ENCODE data around the gene TMEM53.
A peak's percentile ranks its signal among the peaks of the same experiment; 100 is the strongest.

TMEM53 gene

DNA sequence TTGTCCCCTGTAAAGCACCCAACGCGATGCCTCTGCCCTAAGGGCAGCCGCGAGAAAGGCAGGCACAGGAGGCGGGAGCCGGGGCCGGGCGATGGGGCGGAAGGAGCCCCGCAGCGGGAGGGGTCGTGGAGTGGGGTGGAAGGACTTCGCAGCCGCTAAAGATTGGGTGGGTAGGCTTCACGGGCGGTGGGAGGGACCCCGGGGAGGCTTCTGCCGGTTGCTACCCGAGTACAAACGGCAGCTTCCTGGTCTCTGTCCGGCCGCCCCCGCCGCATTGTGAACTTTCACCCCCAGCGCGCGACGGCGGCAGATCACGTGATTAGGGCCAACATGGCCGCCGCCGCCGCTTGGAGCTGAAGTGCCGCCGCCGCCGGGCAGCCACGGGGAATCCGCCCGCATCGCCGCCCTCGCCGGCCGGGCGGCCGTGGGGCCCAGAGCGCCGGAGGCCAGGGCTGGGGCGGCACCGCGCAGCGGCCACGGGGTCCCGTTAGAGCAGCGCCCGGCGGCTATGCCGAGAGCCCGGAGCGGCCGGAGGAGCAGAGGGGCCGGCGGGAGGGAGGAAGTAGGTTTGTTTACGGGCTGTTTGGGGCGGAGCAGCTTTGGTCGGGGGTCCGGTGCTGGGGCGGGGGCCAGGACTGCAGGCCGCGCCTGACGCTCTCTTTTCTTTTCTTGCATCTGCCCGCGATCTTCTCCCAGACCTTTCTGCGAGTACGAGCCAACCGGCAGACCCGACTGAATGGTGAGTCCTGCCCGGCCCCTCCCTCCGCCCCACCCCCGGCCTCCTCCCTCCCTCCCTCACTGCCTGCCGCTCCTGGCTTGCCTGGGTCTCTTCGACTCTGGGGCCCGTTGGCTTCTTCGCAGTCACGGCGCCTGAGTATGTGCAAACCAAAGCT lies 42.4 kb downstream of the TMEM53 start:
- peak overlapping the region; percentile 90 for H3K27ac ChIP-seq
- TF ChIP-seq ZFX (IDR thresholded peaks at IDR 0.05), result peak; percentile 38; the same call in 1 of the 2 replicates
- no peak for TF ChIP-seq CTCF (conservative IDR thresholded peaks at IDR 0.05)

DNA sequence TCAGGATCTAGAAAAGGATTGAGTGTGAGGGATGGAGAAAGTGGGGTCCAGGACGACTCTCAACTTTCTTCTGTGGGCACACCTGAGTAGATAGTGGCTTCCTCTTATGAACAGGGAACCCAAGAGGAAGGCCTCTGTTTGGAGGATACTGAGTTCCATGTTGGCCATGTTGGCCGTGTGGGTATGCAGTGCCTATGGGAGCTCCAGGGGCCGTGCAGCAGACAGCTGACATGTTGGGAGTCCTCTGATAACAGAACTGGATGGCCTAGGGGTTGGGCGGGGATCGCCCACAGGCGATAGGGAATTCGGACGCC lies 43.0 kb downstream of the TMEM53 start:
- TF ChIP-seq ZFX (IDR thresholded peaks at IDR 0.05) (no peak), CTCF (conservative IDR thresholded peaks at IDR 0.05) (no peak)
- peak overlapping the region; percentile 90 for H3K27ac ChIP-seq

- no peak overlapping the region for H3K27ac ChIP-seq
- no peak for TF ChIP-seq CTCF (conservative IDR thresholded peaks at IDR 0.05)
- TF ChIP-seq ZFX (IDR thresholded peaks at IDR 0.05), result no peak
Measured at GRCh38 chr1:44630116-44630515, 44.2 kb downstream of the TMEM53 start.

DNA sequence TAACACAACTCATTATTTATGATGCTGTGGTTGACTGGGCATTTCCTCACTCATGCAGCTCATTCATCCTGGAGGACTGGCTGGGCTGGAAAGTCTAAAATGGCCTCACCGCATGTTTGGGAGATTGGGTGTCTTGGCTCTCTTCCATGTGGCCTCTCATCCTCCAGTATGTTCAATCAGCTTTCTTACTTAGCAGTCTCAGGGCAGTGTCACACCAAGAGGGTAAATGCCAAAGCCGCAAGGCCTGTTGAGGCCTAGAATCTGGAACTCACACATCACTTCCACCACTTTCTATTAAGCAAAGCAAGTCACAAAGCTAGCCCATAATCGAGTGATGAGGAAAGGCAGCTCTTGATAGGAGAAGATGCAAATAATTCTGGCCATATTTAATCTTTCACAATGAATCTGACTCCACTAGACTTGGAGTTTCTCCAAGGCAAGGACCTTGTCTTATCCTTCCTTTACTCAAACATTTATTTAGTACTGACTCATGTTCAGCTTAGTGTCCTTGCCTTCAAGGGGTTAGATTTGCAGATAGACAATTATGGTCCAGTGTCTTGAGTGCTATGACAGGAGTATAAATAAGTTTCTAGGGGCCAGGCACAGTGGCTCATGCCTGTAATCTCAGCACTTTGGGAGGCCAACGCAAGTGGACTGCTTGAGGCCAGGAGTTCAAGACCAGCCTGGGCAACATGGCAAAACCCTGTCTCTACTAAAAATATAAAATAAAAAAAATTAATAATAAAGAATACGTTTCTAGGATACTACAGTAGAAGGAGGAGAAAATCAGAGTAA lies 45.1 kb downstream of the TMEM53 start:
- TF ChIP-seq CTCF (conservative IDR thresholded peaks at IDR 0.05) (no peak), ZFX (IDR thresholded peaks at IDR 0.05) (no peak)
- H3K27ac ChIP-seq, result no peak overlapping the region

DNA sequence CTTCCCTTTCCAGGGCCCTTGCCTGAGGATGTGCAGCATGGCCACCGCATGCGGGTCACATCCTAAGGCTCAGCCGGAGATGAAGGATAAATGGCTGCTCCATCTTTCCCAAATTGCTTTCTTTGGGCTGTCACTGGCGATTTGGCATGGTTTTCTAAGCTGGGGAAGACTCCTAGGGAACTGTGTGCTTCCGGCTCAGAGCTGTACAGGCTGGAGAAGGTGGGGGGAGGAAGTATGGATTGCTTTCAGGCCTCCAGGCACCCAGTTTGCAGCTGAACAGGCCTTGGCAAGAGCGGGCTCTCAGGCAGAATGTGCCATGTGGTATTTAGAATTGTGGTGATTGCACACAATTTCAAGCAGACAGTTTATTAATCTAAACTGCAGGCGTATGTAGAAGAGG lies 48.9 kb downstream of the TMEM53 start:
- TF ChIP-seq CTCF (conservative IDR thresholded peaks at IDR 0.05), result no peak
- no peak for TF ChIP-seq ZFX (IDR thresholded peaks at IDR 0.05)

DNA sequence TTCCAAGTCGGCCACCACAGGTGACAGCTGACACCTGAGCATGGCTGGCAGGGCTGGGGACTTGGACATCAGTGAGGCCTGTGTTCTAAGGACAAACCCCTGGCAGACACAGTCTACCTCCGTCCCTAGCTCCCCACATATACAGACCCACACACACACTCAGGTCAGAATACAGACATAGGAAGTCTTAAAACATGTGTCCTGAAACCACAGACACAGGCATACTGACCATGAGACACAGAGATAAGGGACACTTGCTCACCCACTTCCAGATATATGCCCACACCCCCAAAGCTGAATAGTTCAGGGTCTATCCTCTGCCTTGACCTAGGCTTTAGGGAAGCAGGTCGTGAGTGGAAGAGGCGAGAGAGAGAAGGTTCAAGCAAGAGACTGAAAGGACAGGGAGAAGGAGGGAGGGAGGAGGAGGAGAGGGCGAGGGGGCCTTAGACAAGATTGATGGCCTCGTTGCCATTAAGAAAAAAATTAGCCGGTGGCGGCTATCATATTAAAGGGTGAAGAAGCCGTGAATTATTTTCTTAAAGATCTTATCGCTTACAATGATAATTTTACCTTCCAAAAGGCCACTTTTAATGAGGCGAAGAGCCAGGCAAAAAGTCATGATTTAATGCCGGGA lies 49.9 kb downstream of the TMEM53 start:
- TF ChIP-seq CTCF (conservative IDR thresholded peaks at IDR 0.05) (no peak), ZFX (IDR thresholded peaks at IDR 0.05) (no peak)
- H3K27ac ChIP-seq, result no peak overlapping the region

More for the DNA sequence above, 48.9 kb downstream of the TMEM53 start:
- no peak overlapping the region for H3K27ac ChIP-seq

All from C4-2B (cell line).